ENCODE measurements around the gene ZFYVE19.

ZFYVE19 gene

DNA sequence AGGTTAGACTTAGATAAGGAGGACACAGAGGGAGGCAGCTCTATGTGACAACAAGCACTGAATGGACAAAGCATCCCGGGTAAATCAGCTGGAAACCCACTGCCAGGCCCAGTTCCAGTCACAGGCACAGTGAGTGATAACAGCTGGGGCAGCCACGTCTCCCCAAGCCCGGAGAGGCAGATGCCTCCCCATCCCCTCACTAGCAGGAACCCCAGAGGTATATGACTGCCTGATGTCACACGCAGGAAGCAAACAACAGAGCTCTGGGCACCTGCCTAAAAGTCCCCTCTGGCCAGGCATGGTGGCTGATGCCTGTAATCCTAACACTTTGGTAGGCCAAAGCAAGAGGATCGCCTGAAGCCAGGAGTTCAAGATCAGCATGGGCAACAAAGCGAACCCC lies 18.9 kb upstream of the ZFYVE19 start:
- in situ Hi-C loops (cut with HindIII; ENCODE audit: low sequenced_read_pairs), result no loop called here
- no peak overlapping the region for H3K4me3 ChIP-seq (ENCODE audit: low read depth, low read length)
- DNase-seq (ENCODE audit: low read depth, low spot score), result no peak
- TF ChIP-seq, protein P1, sequence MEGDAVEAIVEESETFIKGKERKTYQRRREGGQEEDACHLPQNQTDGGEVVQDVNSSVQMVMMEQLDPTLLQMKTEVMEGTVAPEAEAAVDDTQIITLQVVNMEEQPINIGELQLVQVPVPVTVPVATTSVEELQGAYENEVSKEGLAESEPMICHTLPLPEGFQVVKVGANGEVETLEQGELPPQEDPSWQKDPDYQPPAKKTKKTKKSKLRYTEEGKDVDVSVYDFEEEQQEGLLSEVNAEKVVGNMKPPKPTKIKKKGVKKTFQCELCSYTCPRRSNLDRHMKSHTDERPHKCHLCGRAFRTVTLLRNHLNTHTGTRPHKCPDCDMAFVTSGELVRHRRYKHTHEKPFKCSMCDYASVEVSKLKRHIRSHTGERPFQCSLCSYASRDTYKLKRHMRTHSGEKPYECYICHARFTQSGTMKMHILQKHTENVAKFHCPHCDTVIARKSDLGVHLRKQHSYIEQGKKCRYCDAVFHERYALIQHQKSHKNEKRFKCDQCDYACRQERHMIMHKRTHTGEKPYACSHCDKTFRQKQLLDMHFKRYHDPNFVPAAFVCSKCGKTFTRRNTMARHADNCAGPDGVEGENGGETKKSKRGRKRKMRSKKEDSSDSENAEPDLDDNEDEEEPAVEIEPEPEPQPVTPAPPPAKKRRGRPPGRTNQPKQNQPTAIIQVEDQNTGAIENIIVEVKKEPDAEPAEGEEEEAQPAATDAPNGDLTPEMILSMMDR (IDR thresholded peaks at IDR 0.05; ENCODE audit: low read depth, low read length), result no peak

DNA sequence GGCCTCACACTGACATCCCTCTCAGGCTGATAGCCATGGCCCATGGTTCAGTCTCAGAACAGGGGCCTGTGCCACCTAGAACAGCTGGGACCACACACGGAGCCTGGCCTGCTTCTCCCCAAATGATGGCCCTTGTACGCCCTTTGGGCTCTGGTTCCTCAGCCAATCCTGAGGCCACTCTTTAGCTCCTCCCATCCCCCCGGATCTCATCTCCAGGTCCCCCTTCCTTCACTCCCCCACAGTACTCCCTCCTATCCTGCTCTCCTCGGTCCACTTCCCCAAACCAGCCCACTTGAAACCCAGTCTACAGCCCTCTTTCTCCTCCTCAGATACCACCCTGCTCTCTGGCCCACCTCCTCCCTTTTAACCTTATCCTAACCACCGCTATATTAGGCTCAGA lies 17.8 kb upstream of the ZFYVE19 start:
- no peak overlapping the region for H3K4me3 ChIP-seq (ENCODE audit: low read depth, low read length)
- in situ Hi-C loops (cut with HindIII; ENCODE audit: low sequenced_read_pairs), result no loop called here
- no peak for DNase-seq (ENCODE audit: low read depth, low spot score)
- TF ChIP-seq, protein P1 (IDR thresholded peaks at IDR 0.05; ENCODE audit: low read depth, low read length), result no peak

DNA sequence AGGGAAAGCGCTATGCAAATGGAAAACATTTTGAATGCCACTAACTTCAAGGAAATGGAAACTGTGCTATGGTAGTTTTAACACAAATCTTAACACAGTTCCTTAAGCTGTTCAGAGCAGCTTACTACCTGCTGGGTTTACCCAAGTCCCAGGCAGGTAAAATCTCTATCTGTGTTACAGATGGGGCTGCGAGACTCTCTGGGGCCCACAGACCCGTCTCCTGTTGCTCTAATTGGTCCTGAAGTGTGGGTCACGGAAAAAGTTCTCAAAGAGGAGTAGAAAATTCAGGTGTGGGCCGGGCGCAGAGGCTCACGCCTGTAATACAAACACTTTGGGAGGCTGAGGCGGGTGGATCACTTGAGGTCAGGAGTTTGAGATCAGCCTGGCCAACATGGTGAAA lies 16.9 kb upstream of the ZFYVE19 start:
- in situ Hi-C loops (cut with HindIII; ENCODE audit: low sequenced_read_pairs), result no loop called here
- H3K4me3 ChIP-seq (ENCODE audit: low read depth, low read length), result no peak overlapping the region
- DNase-seq (ENCODE audit: low read depth, low spot score), result no peak
- TF ChIP-seq, protein P1 (IDR thresholded peaks at IDR 0.05; ENCODE audit: low read depth, low read length), result no peak

DNA sequence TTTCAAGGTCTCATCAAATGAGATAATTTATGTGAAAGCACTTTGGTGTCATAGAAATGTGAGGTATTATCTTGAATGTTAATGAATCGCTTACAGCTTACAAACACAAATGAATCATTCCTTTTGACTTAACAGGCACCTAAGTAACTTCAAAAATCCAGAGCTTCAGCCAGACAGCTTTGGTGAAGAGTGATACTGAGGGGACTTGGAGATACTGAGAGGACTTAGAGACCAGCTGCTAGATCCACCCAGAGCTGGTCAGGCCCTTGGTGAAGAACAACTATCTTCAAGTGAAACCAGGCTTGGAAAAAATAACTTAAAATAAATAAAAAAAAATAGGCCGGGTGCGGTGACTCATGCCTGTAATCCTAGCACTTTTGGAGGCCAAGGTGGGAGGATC lies 16.2 kb upstream of the ZFYVE19 start:
- H3K4me3 ChIP-seq (ENCODE audit: low read depth, low read length), result no peak overlapping the region
- in situ Hi-C loops (cut with HindIII; ENCODE audit: low sequenced_read_pairs), result no loop called here
- TF ChIP-seq, protein P1 (IDR thresholded peaks at IDR 0.05; ENCODE audit: low read depth, low read length), result no peak
- DNase-seq (ENCODE audit: low read depth, low spot score), result peak; percentile 39

DNA sequence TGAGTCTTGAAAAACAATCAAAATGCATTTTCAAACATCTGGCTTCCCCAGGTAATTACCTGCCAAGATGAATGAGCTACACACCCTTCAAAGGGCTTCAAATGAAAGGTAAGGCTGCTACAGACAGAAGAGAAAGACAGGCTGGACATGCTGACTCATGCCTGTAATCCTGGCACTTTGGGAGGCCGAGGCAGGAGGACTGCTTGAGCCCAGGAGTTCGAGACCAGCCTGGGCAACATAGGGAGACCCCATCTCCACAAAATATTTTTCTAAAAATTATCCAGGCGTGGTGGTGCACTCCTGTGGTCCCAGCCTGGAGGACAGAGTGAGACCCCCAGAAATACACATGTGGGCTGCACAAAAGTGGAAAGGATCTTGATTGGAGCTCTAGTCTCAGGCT lies 14.5 kb upstream of the ZFYVE19 start:
- no peak overlapping the region for H3K4me3 ChIP-seq (ENCODE audit: low read depth, low read length)
- in situ Hi-C loops (cut with HindIII; ENCODE audit: low sequenced_read_pairs), result no loop called here
- no peak for DNase-seq (ENCODE audit: low read depth, low spot score)
- TF ChIP-seq, protein P1 (IDR thresholded peaks at IDR 0.05; ENCODE audit: low read depth, low read length), result no peak

DNA sequence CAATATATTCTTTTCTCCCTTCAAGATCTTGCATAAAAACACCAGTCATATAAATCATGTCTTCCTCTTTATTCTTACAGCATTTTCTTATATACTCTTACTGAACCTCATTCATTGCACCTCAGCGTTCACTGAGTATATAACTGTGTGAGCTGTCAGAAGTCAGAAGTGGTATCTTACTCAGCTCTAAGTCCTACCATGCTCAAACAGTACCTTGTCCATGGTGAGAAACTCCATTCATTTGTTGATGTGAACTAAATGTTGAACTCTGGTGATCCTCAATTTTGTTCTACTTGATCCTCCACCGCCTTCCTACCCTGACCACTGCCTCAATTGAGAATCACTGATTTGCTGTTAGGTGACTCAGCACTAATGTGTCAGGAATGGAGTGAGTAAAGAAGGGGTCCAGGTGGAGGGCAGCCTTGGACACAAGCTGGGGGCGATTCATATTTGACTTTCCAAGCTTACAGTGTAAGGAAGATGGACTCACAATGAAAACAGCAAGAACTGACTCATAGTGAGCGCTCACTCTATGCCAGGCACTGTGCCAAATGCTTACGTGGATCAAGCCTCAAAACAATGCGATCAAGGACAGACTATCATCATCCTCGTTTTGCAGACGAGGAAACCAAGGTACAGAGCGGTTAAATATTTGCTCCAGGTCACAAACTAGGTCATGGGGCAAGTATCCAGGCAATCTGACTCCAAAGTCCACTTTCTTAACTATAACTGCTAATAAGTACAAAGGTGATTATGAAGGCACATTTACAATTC lies 13.5 kb upstream of the ZFYVE19 start:
- TF ChIP-seq, protein P1 (IDR thresholded peaks at IDR 0.05; ENCODE audit: low read depth, low read length), result no peak
- H3K4me3 ChIP-seq (ENCODE audit: low read depth, low read length), result no peak overlapping the region
- peak; percentile 96 for DNase-seq (ENCODE audit: low read depth, low spot score)
- in situ Hi-C loops (cut with HindIII; ENCODE audit: low sequenced_read_pairs), result no loop called here

Measured in astrocyte of the spinal cord (primary cell).